ENCODE data around the gene KCNH1. TPM values are rescaled to one million over a fixed set of nuclear protein-coding genes. Genes with fewer than 3 reads are reported as not detected.
A peak's percentile ranks its signal among the peaks of the same experiment; 100 is the strongest.
"Not testable (repeated sequence)": the region's sequence is repeated elsewhere in the genome, so short reads cannot be mapped to it uniquely, and the experiment has no call there.

The KCNH1 gene
- total and polyA plus RNA-seq, 2 experiments from 2014 or later, result 0.71 to 1.8 TPM

DNA sequence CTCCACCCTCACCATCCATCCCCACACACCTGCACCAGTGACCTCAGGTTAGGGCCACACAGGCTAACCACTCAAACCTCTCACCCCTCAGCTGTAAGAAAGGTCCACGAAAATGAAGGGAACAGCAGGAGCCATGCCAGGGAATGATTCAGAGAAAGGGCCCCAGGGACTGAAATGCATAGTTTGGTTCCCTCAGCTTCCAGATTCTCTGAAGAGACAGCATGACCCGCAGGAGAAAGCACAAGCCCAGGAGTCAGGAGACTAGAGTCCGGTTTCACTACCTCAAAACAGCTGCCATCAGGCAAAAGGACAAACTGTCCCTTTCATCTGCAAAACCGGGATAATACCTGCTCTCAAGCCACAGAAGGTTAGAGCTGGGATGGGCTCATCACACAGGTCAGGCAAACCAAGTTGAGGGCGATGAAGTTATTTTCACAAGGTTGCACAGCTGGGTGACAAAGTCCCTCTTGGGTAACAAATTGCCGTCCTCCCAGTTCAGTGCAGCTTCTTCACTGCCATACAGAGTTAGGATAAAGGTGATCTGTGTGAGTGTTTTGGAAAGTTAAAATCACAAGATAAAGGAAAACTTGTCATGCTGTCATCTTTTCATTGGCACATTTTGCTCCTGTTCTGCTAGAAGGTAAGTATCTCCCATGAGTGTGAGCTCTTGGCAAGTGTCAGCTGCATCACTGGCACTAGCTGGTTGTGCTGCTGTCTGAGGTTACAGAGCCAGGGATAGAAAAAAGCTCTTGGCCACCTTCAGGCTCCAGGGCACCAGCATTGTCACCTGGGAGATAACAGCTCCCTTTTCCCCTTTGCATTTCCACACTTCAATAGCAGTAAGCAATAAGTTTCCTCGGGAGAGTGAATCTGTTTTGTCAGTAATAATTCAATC lies 120.4 kb downstream of the KCNH1 start:
- H3K4me2 ChIP-seq (ENCODE audit: unreplicated experiment), result no peak overlapping the region

DNA sequence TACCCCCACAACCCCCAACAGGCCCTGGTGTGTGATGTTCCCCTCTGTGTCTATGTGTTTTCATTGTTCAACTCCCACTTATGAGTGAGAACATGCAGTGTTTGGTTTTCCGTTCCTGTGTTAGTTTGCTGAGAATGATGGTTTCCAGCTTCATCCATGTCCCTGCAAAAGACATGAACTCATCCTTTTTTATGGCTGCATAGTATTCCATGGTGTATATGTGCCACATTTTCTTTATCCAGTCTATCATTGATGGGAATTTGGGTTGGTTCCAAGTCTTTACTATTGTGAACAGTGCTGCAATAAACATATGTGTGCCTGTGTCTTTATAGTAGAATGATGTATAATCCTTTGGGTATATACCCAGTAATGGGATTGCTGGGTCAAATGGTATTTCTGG lies 122.8 kb downstream of the KCNH1 start:
- H3K4me2 ChIP-seq (ENCODE audit: unreplicated experiment); H4K20me1 ChIP-seq (ENCODE audit: insufficient read depth); H3K4me1 ChIP-seq (ENCODE audit: insufficient read depth); H2AFZ ChIP-seq; H3K9me2 ChIP-seq (ENCODE audit: insufficient read depth); in situ Hi-C loops (cut with MboI); H3F3A ChIP-seq (ENCODE audit: insufficient read depth); H3K79me2 ChIP-seq (ENCODE audit: insufficient read depth); H3K4me3 ChIP-seq; H3K9me3 ChIP-seq (ENCODE audit: low read depth); H3K36me3 ChIP-seq (ENCODE audit: low read depth); H3K27me3 ChIP-seq (replicated peaks; ENCODE audit: insufficient read depth); H3K9ac ChIP-seq; DNase-seq; H3K27ac ChIP-seq: not testable (repeated sequence)
- 5 to 50% methylated on average over 1 of the region's 1 CpG for WGBS, 2 experiments (ENCODE audit: low coverage in 1 of 2, low lambda C conversion rate in 2 of 2, missing lambda C conversion rate in 2 of 2)

More for the DNA sequence above, 120.4 kb downstream of the KCNH1 start:
- WGBS, 2 experiments (ENCODE audit: low coverage in 1 of 2, low lambda C conversion rate in 2 of 2, missing lambda C conversion rate in 2 of 2), result 4 to 9% methylated on average over 7 of the region's 7 CpGs
- no peaks in the 10 kb centered on the region for H3K79me2 ChIP-seq (ENCODE audit: insufficient read depth)
- no peak overlapping the region for H3K4me3 ChIP-seq
- in situ Hi-C loops (cut with MboI), result no loop called here
- no peak overlapping the region for H2AFZ ChIP-seq
- H3K9me2 ChIP-seq (ENCODE audit: insufficient read depth), result no peaks in the 10 kb centered on the region
- no peak overlapping the region for H3K27ac ChIP-seq
- H3K9ac ChIP-seq, result no peak overlapping the region
- H3K9me3 ChIP-seq (ENCODE audit: low read depth), result no peaks in the 10 kb centered on the region
- TF ChIP-seq EZH2phosphoT487 (IDR thresholded peaks at IDR 0.05; ENCODE audit: insufficient read depth, low read depth) (no peak), EZH2 (IDR thresholded peaks at IDR 0.05; ENCODE audit: insufficient read depth, poor library complexity, severe bottlenecking) (no peak)
- no peaks in the 10 kb centered on the region for H3F3A ChIP-seq (ENCODE audit: insufficient read depth)
- H3K36me3 ChIP-seq (ENCODE audit: low read depth), result no peaks in the 10 kb centered on the region
- no peaks in the 10 kb centered on the region for H3K4me1 ChIP-seq (ENCODE audit: insufficient read depth)
- no peaks in the 10 kb centered on the region for H3K27me3 ChIP-seq (replicated peaks; ENCODE audit: insufficient read depth)
- DNase-seq, result peak; percentile 26
- H4K20me1 ChIP-seq (ENCODE audit: insufficient read depth), result no peaks in the 10 kb centered on the region

DNA sequence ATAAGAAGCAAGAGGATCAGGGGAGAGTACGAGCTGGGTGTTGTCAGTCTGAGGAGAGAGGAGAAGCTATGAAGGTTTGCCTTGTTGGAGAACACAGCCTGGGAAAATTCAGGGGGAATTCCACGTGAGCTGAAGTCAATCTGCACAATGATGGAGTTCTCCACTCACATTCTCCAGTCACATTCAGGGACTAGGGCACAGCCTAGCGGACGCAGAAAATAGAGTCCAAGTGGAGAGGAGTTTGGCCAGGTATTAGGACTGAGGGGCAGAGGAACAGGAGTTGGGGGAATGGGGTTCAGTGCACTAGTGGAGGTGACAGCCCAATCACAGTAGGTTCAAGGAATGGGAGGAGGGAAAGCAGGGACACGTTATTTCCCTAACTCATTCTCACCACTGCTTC lies 124.0 kb downstream of the KCNH1 start:
- H3K4me2 ChIP-seq (ENCODE audit: unreplicated experiment), result no peak overlapping the region
- no peak overlapping the region for H2AFZ ChIP-seq
- no peaks in the 10 kb centered on the region for H3K27me3 ChIP-seq (replicated peaks; ENCODE audit: insufficient read depth)
- DNase-seq, result no peak
- H3K9ac ChIP-seq, result no peak overlapping the region
- TF ChIP-seq EZH2 (IDR thresholded peaks at IDR 0.05; ENCODE audit: insufficient read depth, poor library complexity, severe bottlenecking), result no peak
- TF ChIP-seq EZH2phosphoT487 (IDR thresholded peaks at IDR 0.05; ENCODE audit: insufficient read depth, low read depth), result no peak
- 6 to 11% methylated on average over 5 of the region's 5 CpGs for WGBS, 2 experiments (ENCODE audit: low coverage in 1 of 2, low lambda C conversion rate in 2 of 2, missing lambda C conversion rate in 2 of 2)
- no peaks in the 10 kb centered on the region for H3K9me2 ChIP-seq (ENCODE audit: insufficient read depth)
- H3K9me3 ChIP-seq (ENCODE audit: low read depth), result no peaks in the 10 kb centered on the region
- H3K27ac ChIP-seq, result no peak overlapping the region
- in situ Hi-C loops (cut with MboI), result no loop called here
- H3K79me2 ChIP-seq (ENCODE audit: insufficient read depth), result no peaks in the 10 kb centered on the region
- H4K20me1 ChIP-seq (ENCODE audit: insufficient read depth), result no peaks in the 10 kb centered on the region
- H3K4me3 ChIP-seq, result no peak overlapping the region
- no peaks in the 10 kb centered on the region for H3F3A ChIP-seq (ENCODE audit: insufficient read depth)
- H3K36me3 ChIP-seq (ENCODE audit: low read depth), result no peaks in the 10 kb centered on the region
- no peaks in the 10 kb centered on the region for H3K4me1 ChIP-seq (ENCODE audit: insufficient read depth)

DNA sequence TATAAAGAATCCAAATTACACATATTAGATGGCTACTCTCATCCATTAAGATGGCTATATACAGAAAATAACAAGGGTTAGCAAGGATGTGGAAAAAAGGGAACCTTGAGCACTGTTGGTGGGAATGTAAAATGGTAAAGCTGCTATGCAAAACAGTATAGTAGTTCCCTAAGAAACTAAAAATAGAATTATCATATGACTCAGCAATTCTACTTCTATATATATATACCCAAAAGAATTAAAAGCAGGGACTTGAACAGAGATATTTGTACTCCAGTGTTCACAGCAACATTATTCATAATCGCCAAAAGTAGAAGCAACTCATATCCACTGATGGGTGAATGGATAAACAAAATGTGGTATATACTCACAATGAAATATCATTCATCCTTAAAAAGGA lies 126.1 kb downstream of the KCNH1 start:
- H3K9ac ChIP-seq, result no peak overlapping the region
- in situ Hi-C loops (cut with MboI), result no loop called here
- H4K20me1 ChIP-seq (ENCODE audit: insufficient read depth), result no peaks in the 10 kb centered on the region
- H3K9me3 ChIP-seq (ENCODE audit: low read depth), result no peaks in the 10 kb centered on the region
- no peak overlapping the region for H3K4me2 ChIP-seq (ENCODE audit: unreplicated experiment)
- no peaks in the 10 kb centered on the region for H3K79me2 ChIP-seq (ENCODE audit: insufficient read depth)
- no peak overlapping the region for H2AFZ ChIP-seq
- H3K27me3 ChIP-seq (replicated peaks; ENCODE audit: insufficient read depth), result no peaks in the 10 kb centered on the region
- no peaks in the 10 kb centered on the region for H3K4me1 ChIP-seq (ENCODE audit: insufficient read depth)
- no peak for DNase-seq
- no peaks in the 10 kb centered on the region for H3K9me2 ChIP-seq (ENCODE audit: insufficient read depth)
- no peak for TF ChIP-seq EZH2 (IDR thresholded peaks at IDR 0.05; ENCODE audit: insufficient read depth, poor library complexity, severe bottlenecking)
- no peak for TF ChIP-seq EZH2phosphoT487 (IDR thresholded peaks at IDR 0.05; ENCODE audit: insufficient read depth, low read depth)
- H3K27ac ChIP-seq, result no peak overlapping the region
- H3K4me3 ChIP-seq, result no peak overlapping the region
- WGBS, 2 experiments (ENCODE audit: low coverage in 1 of 2, low lambda C conversion rate in 2 of 2, missing lambda C conversion rate in 2 of 2), result 14 to 17% methylated on average over 1 of the region's 1 CpG
- no peaks in the 10 kb centered on the region for H3F3A ChIP-seq (ENCODE audit: insufficient read depth)
- H3K36me3 ChIP-seq (ENCODE audit: low read depth), result no peaks in the 10 kb centered on the region

DNA sequence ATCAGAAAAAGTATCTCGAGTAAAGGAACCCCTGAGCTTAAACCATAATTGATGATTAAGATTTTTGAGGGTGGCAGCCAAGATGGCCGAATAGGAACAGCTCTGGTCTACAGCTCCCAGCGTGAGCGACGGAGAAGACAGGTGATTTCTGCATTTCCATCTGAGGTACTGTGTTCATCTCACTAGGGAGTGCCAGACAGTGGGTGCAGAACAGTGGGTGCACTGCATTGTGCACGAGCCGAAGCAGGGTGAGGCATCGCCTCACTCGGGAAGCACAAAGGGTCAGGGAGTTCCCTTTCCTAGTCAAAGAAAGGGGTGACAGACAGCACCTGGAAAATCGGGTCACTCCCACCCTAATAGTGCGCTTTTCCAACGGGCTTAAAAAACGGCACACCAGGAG lies 138.0 kb downstream of the KCNH1 start:
- H3F3A ChIP-seq (ENCODE audit: insufficient read depth); H3K9me2 ChIP-seq (ENCODE audit: insufficient read depth); H3K4me3 ChIP-seq; DNase-seq; H3K9ac ChIP-seq; in situ Hi-C loops (cut with MboI); H3K27ac ChIP-seq; H3K27me3 ChIP-seq (replicated peaks; ENCODE audit: insufficient read depth); H3K9me3 ChIP-seq (ENCODE audit: low read depth); H3K4me1 ChIP-seq (ENCODE audit: insufficient read depth); H3K4me2 ChIP-seq (ENCODE audit: unreplicated experiment); H4K20me1 ChIP-seq (ENCODE audit: insufficient read depth); H3K36me3 ChIP-seq (ENCODE audit: low read depth); H2AFZ ChIP-seq; H3K79me2 ChIP-seq (ENCODE audit: insufficient read depth): not testable (repeated sequence)
- 44 to 46% methylated on average over 13 of the region's 13 CpGs for WGBS, 2 experiments (ENCODE audit: low coverage in 1 of 2, low lambda C conversion rate in 2 of 2, missing lambda C conversion rate in 2 of 2)

All from GM23248 (cell line).